Activated CD4-positive, CD25-positive, alpha-beta regulatory T cell treated with anti-CD3 and anti-CD28 coated beads, Interleukin-2, amount 50 U/mL, for 24 hours (primary cell): ENCODE results near the gene OSCP1.

ENCODE experiments used
- ATAC-seq, 2 donors: fragments of 150-1000 bp; cut with Tn5 transposase; one replicate each; pipeline ENCODE4 v1.10.0; 2021; ENCODE audit warnings: mild to moderate bottlenecking in 1 of 2, moderate library complexity in 1 of 2

Gene OSCP1

GRCh38 chr1:36400825-36401601 is 49.2 kb downstream of the OSCP1 start:
- peak; percentile 6 to 18 for ATAC-seq

- ATAC-seq: no peak
Measured at GRCh38 chr1:36400514-36400824, 49.8 kb downstream of the OSCP1 start.

- ATAC-seq: no peak
Measured at GRCh38 chr1:36398370-36398977, 51.8 kb downstream of the OSCP1 start.

GRCh38 chr1:36397378-36398230 is 52.6 kb downstream of the OSCP1 start, which contains the start of gene LSM10:
Gene LSM10, minus strand, starts transcription at chr1:36397908. Its CDS starts 3,779 bp downstream, at chr1:36394129.
- ATAC-seq: peak; percentile 95 to 96

- ATAC-seq: peak; percentile 53 to 59
Measured at GRCh38 chr1:36397083-36397377, 53.2 kb downstream of the OSCP1 start.

GRCh38 chr1:36396359-36396758 is 53.9 kb downstream of the OSCP1 start:
- ATAC-seq: peak in 1 of 2 donors; percentile 22

- no peak for ATAC-seq
Measured at GRCh38 chr1:36393686-36394085, 56.6 kb downstream of the OSCP1 start.

GRCh38 chr1:36392836-36393235 is 57.4 kb downstream of the OSCP1 start:
- ATAC-seq: no peak

GRCh38 chr1:36391271-36391670 is 59.0 kb downstream of the OSCP1 start:
- ATAC-seq: no peak

GRCh38 chr1:36390411-36390810 is 59.8 kb downstream of the OSCP1 start:
- no peak for ATAC-seq

- ATAC-seq: no peak
Measured at GRCh38 chr1:36389999-36390398, 60.3 kb downstream of the OSCP1 start.

DNA sequence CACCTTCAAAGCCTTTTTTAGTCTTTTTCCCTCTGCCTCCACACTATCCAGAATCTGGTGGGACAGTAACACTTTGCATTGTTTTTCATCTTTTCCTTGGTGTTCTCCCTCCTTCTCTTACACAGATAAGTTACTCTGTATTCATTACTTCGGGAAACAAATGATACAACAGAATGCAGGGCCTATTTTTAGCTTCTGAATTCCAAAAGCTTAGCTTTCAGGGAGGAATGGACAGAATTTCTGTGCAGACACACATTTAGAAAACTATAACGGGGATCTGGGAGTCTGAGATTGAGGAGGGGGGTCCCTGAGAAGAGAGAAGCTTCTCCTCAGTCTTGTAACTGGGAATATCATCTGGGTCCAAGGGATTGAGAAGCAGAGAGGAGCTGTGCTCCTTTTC is 61.0 kb downstream of the OSCP1 start:
- ATAC-seq: no peak

- no peak for ATAC-seq
Measured at GRCh38 chr1:36387141-36387949, 62.9 kb downstream of the OSCP1 start.

DNA sequence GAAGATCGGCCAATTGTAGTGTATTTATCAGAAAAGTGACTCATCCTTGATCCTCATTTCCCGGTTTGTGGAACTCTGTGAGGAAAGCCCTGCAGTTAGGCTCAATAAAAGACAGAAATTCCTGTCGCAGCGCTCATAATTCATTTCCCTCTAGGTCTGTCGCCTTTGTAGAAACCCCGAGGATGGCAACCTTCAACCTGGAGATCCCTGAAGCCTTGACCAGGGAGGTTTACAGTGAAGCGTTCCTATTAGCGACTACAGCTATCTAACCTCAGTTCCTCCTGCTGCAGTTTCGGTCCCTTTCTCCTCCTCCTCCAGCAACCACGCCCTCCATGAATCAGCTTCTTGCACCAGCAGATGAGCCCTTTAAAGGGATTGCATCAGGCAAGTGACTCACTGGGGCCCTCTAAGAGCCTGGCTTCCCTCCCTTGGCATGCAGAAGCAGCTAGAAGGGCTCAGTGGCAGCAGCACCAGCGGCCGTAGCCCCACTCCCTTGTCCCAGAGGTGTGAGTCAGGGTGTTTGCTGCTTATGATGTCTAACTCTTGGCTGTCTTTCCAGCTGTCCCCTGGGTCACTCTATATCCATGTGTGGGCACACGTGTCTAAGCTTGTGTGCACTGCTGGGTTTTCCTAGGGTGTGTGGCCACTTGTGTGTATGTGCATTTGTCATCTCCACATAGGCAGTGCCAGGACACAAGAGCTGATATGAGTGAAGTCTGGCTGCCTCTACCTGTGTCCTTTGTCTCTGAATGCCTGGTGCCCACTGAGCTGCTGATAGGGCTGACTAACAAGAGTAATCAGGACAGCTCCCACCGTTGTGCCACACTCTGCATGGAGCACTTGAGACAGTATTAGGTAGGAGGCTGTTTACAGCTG is 63.7 kb downstream of the OSCP1 start:
- peak; percentile 75 to 80 for ATAC-seq

- peak; percentile 91 to 92 for ATAC-seq
Measured at GRCh38 chr1:36385410-36386264, 64.6 kb downstream of the OSCP1 start, which contains the start of gene STK40. Gene STK40, minus strand, starts transcription at chr1:36385924. Its CDS starts 24,592 bp downstream, at chr1:36361332.

DNA sequence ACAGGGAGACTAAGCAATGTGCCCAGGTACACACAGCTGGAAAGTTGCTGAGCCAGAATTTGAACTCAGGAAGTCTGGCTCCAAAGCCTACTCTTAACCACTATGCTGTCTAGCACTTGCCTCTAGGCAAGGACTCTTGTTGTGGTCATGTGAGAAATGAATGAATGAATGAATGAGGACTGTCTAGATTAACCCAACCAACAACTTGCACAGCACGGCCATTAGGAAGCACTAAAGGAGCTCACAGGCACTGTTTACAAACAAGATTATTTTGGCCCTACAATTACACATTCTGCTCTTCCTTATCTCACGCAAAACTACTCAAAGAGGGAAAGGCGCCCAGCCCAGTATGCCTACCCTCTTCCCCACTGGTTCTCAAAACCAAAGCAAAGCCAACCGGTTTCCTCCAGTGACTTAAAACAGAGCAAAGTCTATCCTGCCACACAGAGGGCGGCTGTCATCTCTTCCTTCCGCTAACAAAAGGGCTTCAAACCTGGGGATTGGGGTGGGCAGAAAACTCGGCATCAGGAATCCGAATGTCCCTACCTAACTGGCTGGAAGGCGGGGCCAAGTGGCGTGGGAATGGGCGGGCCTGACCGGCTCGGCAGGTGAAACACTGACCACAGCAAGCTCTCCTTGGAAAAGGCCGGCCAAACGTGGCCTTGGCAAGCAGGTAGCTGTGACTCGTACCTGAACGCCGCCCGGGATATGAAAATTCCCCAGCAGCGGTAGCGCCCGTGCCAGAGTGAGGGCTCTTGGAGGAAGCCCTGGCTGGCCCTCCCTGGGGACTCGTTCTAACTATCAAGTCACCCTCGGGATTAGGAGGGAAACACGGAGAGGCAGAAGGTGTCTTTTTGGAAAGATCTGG is 65.5 kb downstream of the OSCP1 start:
- ATAC-seq: no peak

- ATAC-seq: no peak
Measured at GRCh38 chr1:36383240-36383639, 67.0 kb downstream of the OSCP1 start.

DNA sequence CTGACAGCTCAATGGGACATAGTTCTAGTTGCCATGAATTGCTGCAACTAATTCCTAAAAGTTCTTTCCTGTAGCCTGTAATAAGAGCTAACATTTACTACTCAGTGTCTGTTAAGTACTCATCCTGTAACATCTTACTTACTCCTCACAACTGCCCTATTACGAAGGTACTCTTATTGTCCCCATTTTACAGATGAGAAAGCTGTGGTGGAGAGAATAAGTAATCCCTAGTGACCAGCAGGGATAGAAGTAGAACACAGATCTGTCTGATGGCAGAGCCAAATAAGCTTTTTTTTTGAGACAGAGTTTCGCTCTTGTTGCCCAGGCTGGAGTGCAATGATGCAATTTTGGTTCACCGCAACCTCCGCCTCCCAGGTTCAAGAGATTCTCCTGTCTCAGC is 67.6 kb downstream of the OSCP1 start:
- no peak for ATAC-seq

DNA sequence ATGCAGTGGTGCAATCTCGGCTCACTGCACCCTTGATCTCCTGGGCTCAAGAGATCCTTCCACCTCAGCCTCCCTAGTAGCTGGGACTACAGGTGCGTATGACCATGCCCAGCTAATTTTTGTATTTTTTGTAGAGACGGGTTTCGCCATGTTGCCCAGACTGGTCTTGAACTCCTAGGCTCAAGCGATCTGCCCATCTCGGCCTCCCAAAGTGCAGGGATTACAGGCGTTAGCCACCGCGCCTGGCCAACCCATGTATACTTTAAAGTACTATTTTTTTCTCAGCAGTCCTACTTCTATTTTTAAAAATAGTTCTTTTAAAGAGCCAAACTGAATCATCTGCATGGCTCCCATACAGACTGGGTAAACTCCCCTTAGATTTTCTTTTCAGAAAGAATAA is 68.0 kb downstream of the OSCP1 start:
- ATAC-seq: no peak

GRCh38 chr1:36381405-36381804 is 68.8 kb downstream of the OSCP1 start:
- ATAC-seq: no peak
